Smooth muscle cell (in vitro differentiated cells): ENCODE data around the gene SLC50A1. TPM values are rescaled to one million over a fixed set of nuclear protein-coding genes. Genes with fewer than 3 reads are reported as not detected.

ENCODE experiments used
- DNase-seq: peaks from one replicate; lab custom pipeline; 2025; ENCODE audit not compliant: unreplicated experiment; lab: John Stamatoyannopoulos, UW
- H2AFZ ChIP-seq: fragments of 200-600 bp; sonication (generic); 2 replicates; pipeline ENCODE4 v1.6.0; 2016; ENCODE audit warnings: antibody characterized with exemption, low read depth, mild to moderate bottlenecking
- H3F3A ChIP-seq: fragments of 200-600 bp; sonication (generic); 2 replicates; pipeline ENCODE4 v1.6.0; 2017; ENCODE audit warnings: antibody characterized with exemption, low read depth
- H3K27ac ChIP-seq: fragments of 200-600 bp; sonication (generic); 2 replicates; pipeline ENCODE4 v1.5.1; 2016; ENCODE audit warnings: low read depth, mild to moderate bottlenecking
- H3K27me3 ChIP-seq: fragments of 200-600 bp; sonication (generic); 2 replicates; pipeline ENCODE4 v1.6.1; 2016; ENCODE audit warnings: low read depth, mild to moderate bottlenecking
- H3K36me3 ChIP-seq: fragments of 200-600 bp; sonication (generic); 2 replicates; pipeline ENCODE4 v1.5.1; 2016; ENCODE audit warnings: low read depth
- H3K4me1 ChIP-seq: fragments of 200-600 bp; sonication (generic); 2 replicates; pipeline ENCODE4 v1.5.1; 2016; ENCODE audit warnings: low read depth
- H3K4me2 ChIP-seq: fragments of 200-600 bp; sonication (generic); 2 replicates; pipeline ENCODE4 v1.6.0; 2016; ENCODE audit warnings: mild to moderate bottlenecking
- H3K4me3 ChIP-seq: fragments of 200-600 bp; sonication (generic); 2 replicates; pipeline ENCODE4 v1.5.1; 2016; ENCODE audit warnings: mild to moderate bottlenecking
- H3K79me2 ChIP-seq: fragments of 200-600 bp; sonication (generic); 2 replicates; pipeline ENCODE4 v1.6.0; 2016; ENCODE audit warnings: low read depth, mild to moderate bottlenecking
- H3K9ac ChIP-seq: fragments of 200-600 bp; sonication (generic); 2 replicates; pipeline ENCODE4 v1.6.0; 2016; ENCODE audit warnings: low read depth
- H3K9me3 ChIP-seq: fragments of 200-600 bp; sonication (generic); replicated peaks from 2 replicates; pipeline ENCODE4 v1.5.1; 2016; ENCODE audit warnings: low read depth
- H4K20me1 ChIP-seq: fragments of 200-600 bp; sonication (generic); 2 replicates; pipeline ENCODE4 v1.6.0; 2016; ENCODE audit warnings: low read depth
- WGBS: methylation state at CpG from one replicate; pipeline ENCODE4 v1.1.7; 2016; ENCODE audit warnings: low lambda C conversion rate; 5-methylcytosine and 5-hydroxymethylcytosine counted together
- polyA plus RNA-seq: library from polyadenylated mRNA; unstranded; fragments of >200 nt; fragmentation: Nextera tagmentation; extraction: Ambion mirVana; gene quantifications from 2 replicates; pipeline ENCODE4 v1.2.1, GENCODE V29; 2016
- total RNA-seq: library from RNA; depleted of rRNA; stranded (reverse); fragments of >200 nt; gene quantifications from 2 replicates; pipeline ENCODE4 v1.2.3, GENCODE V29; 2014
- TF ChIP-seq, protein P1 (sequence below): fragments of 200-600 bp; sonication (generic); IDR thresholded peaks from 2 replicates; pipeline ENCODE4 v1.5.1; 2017; ENCODE audit warnings: borderline replicate concordance, mild to moderate bottlenecking, antibody characterized with exemption; ENCODE audit not compliant: insufficient read depth, poor library complexity, severe bottlenecking

SLC50A1 gene
- total and polyA plus RNA-seq, 2 experiments from 2014 or later = 44.7 to 98.0 TPM

DNA sequence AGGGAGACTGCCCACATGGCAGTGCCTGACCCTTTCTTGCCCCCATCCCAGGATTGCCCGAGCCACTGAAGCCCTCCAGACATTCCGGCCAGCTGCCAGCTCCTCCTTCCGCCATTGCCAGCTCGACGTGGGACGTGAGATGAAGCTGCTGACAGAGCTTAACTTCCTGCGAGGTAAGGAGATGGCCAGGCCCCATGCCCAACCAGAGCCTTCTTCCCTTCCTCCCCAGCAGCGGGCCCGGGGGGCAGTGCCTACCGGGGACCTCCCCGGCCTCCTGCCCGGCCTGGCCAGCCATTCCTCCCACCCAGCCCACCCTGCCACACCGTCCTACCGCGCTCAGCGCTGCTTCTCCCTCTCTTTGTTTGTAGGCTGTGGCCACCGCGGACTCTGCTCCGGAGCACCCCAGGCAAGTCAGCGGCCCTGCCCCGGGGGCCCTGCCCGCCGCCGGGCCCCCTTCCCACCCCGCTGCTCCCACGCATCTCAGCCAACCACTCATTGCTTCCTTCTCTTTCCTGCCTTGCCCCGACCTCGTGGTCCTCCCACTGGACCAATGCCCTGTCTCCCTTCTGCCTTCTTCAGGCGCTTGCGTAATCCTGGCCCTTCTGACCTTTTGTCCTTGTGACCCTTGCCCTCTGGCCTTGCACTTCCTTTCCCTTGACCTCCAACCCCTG lies 42.9 kb downstream of the SLC50A1 start:
- no peak for DNase-seq

DNA sequence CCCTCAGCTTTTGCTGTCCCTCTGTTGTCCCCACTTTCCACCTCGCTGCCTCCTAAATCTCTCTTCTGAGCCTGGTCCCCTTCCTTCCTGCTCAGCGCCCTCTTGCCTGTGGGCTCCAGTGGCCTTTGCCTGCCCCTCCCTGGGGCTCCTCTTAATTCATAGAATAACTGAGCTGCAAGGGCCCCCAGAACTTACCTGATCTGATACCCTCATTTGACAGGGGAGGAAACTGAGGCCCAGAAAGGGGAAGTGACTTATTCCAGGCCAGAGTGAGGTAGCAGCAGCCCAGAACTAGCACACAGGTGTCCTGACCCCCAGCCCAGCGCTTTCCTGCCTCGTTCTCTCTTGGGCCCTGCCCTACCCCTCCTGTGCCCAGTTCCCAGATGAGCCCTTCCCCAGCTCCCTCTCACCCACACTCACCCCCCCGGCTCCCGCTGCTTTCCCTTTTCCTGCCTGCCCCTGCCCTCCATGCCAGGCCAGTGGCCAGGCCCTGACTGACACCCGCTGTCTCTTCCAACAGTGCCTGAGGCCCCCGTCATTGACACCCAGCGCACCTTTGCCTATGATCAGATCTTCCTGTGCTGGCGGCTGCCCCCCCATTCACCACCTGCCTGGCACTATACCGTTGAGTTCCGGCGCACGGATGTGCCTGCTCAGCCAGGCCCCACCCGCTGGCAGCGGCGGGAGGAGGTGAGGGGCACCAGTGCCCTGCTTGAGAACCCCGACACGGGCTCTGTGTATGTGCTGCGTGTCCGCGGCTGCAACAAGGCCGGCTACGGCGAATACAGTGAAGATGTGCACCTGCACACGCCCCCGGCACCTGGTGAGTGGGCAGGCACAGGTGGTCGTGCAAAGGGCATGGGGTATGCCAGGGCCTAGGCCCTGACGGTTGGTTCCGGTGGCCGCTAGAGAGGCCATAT lies 43.7 kb downstream of the SLC50A1 start:
- no peaks in the 10 kb centered on the region for H3K27me3 ChIP-seq
- H3F3A ChIP-seq = no peaks in the 10 kb centered on the region
- no peaks in the 10 kb centered on the region for H3K79me2 ChIP-seq
- no peaks in the 10 kb centered on the region for H3K4me1 ChIP-seq
- no peaks in the 10 kb centered on the region for H3K9me3 ChIP-seq
- no peaks in the 10 kb centered on the region for H3K36me3 ChIP-seq
- H3K4me3 ChIP-seq = no peak overlapping the region
- 97% methylated on average over 31 of the region's 31 CpGs for WGBS
- DNase-seq = no peak
- H2AFZ ChIP-seq = no peak overlapping the region
- TF ChIP-seq, protein P1, sequence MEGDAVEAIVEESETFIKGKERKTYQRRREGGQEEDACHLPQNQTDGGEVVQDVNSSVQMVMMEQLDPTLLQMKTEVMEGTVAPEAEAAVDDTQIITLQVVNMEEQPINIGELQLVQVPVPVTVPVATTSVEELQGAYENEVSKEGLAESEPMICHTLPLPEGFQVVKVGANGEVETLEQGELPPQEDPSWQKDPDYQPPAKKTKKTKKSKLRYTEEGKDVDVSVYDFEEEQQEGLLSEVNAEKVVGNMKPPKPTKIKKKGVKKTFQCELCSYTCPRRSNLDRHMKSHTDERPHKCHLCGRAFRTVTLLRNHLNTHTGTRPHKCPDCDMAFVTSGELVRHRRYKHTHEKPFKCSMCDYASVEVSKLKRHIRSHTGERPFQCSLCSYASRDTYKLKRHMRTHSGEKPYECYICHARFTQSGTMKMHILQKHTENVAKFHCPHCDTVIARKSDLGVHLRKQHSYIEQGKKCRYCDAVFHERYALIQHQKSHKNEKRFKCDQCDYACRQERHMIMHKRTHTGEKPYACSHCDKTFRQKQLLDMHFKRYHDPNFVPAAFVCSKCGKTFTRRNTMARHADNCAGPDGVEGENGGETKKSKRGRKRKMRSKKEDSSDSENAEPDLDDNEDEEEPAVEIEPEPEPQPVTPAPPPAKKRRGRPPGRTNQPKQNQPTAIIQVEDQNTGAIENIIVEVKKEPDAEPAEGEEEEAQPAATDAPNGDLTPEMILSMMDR = no peak
- no peak overlapping the region for H3K9ac ChIP-seq
- no peaks in the 10 kb centered on the region for H4K20me1 ChIP-seq
- H3K4me2 ChIP-seq = no peak overlapping the region
- no peak overlapping the region for H3K27ac ChIP-seq

More for the DNA sequence above, 42.9 kb downstream of the SLC50A1 start:
- Histone ChIP-seq H3K4me2 (no peak overlapping the region), H2AFZ (no peak overlapping the region), H3K9me3 (no peaks in the 10 kb centered on the region), H3K4me1 (no peaks in the 10 kb centered on the region), H3K79me2 (no peaks in the 10 kb centered on the region), H3K4me3 (no peak overlapping the region), H3F3A (no peaks in the 10 kb centered on the region), H3K36me3 (no peaks in the 10 kb centered on the region), H3K9ac (no peak overlapping the region), H4K20me1 (no peaks in the 10 kb centered on the region), H3K27me3 (no peaks in the 10 kb centered on the region), H3K27ac (no peak overlapping the region)
- 93% methylated on average over 18 of the region's 30 CpGs for WGBS
- TF ChIP-seq, protein P1 = no peak

DNA sequence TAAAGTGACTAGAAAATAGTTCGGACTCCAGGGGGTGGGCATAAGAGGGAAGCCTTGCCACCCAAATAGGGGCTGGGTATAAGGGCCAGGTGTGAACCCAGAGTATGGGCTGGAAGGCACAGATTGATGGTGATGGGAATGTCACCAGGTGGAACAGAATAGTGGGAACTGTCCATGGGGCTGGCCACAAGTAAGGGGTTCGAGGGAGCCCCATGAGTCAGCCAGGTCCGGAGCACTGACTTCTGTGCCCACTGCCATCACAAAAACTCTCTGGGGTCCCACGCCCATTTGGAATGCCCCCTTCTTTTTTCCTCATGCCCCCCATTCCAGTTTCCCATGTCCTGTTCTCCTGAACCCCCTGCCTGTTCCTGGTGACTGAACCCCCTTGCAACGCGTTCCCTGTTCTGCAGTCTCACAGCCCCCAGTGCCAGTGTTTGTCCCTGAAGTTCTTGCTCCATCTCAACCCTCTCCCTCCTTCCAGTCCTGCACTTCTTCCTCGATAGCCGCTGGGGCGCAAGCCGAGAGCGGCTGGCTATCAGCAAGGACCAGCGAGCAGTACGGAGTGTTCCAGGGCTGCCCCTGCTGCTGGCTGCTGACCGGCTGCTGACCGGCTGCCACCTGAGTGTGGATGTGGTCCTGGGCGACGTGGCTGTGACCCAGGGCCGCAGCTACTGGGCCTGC lies 45.9 kb downstream of the SLC50A1 start:
- no peak overlapping the region for H3K4me2 ChIP-seq
- H2AFZ ChIP-seq = no peak overlapping the region
- no peak for DNase-seq

More for the DNA sequence above, 45.9 kb downstream of the SLC50A1 start:
- Histone ChIP-seq H3K4me1 (no peaks in the 10 kb centered on the region), H3K9me3 (no peaks in the 10 kb centered on the region), H3K27ac (no peak overlapping the region), H3K4me3 (no peak overlapping the region), H3K9ac (no peak overlapping the region), H3F3A (no peaks in the 10 kb centered on the region), H3K27me3 (no peaks in the 10 kb centered on the region), H4K20me1 (no peaks in the 10 kb centered on the region), H3K79me2 (no peaks in the 10 kb centered on the region), H3K36me3 (no peaks in the 10 kb centered on the region)
- WGBS = 98% methylated on average over 18 of the region's 18 CpGs
- TF ChIP-seq, protein P1 = no peak
